Activated CD4-positive, CD25-positive, alpha-beta regulatory T cell treated with anti-CD3 and anti-CD28 coated beads, Interleukin-2, amount 50 U/mL, for 72 hours (primary cell): ENCODE measurements around the gene SEMA7A.
A peak's percentile ranks its signal among the peaks of the same experiment; 100 is the strongest.

Source experiments
- DNase-seq: peaks from one replicate; pipeline ENCODE4 v3.0.0; 2021

Gene SEMA7A

DNA sequence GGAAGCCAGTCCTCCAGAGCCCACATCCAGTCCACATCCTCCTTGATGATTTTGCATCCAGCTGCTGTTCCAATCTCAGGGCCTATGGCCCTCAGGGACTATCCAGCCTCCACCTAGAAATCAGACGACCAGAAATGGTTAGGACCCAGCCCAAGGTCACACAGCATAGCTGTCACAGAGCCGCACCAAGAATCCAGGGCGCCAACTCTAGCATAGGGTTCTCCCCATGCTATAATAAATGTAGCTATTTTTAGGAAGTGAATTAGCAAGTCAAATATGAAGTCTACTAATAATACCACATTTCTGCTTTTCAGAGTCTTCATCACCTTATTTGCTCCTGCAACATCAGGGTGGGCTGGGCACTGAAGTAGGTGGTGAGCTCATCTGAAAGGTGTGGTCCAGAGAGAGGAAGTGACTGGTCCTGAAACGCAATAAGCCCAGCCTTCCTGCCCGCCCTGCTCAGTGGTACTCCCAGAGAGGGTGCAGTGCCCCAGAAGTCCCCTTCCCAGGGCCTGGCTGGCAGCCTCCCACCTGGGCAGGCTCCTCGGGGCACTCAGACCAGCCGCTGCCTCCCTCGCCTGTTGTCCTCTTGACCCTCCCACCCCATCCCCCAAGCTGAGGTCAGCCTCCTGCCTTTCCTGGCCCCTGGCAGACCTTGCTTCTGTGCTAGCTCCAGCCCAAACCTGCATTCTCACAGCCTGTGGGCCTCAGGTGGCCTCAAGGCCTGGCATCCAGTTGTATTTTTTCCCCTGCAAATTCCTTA lies 48.7 kb downstream of the SEMA7A start:
- peak; percentile 63 for DNase-seq

DNA sequence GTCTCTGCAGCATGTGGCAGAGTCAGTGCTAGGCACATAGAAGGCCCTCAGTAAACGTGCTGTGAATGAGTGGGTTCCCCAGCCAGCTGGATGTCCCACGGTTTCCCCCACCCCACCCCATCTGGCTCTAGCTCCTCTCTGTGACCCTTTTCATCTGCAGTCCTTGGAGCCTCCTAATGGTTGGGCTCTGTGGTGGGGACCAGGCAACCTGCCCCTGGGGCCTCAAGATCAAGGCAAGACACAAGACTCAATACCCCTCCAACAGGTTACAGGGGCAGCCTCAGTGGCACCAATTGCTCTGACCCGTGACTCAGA lies 49.2 kb downstream of the SEMA7A start:
- no peak for DNase-seq

DNA sequence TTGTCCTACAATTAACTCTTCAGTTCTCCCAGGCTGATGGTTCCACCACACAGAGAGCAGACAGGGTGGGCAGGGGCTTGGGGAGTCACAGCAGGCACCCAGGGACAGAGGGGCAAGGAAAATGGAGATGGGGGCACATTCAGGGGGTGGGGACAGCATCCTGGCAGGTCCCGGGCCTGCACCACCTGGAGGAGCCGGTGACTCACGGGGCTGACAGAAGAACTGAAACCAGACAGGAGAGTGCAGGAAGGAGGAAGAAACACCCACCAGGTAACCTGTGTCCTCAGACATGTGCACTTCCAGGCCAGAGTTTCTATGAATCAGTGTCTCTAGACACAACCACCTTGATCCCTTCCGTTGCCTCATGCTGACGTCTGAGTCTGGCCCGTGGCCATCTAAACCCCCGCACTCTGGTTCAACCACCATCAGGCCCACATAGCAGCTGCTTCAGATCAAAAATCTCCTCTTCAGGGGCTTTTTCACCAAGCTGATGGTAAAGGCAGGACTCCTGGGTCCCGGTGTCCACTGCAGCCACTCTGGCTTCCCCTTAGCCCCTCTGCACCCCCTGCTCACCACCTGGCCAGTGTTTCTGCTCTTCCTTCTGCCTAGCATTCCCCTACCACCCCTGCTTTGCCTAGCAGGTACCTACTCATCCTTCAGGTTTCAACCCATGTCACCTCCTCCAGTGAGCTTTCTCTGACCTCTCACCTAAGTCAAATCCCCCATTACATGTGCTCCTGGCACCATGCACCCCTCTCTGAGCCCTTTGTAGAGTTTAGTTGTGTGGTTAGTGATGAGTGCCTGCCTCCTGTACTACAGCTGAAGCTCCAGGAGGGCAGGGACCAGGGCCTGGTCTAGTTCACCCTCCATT lies 49.8 kb downstream of the SEMA7A start:
- DNase-seq, result no peak

DNA sequence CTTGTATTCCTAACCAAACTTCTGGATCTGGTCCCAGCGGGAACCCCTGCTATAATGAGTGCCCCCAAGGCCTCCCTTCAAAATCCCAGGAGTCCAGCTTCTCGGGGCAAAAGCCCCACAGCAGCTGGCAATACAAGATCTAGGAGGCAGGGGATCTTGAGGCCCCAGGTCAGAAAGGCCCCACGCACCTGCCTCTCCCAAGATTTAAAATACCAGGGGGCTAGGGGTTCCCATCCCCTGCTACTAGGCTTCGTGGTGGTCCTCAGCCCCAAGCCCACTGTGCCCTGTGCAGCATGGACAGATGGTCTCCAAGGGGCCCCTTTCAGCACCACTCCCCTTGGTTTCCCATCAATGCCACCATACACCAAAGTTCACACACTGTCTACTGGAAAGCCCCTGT lies 50.5 kb downstream of the SEMA7A start:
- no peak for DNase-seq

DNA sequence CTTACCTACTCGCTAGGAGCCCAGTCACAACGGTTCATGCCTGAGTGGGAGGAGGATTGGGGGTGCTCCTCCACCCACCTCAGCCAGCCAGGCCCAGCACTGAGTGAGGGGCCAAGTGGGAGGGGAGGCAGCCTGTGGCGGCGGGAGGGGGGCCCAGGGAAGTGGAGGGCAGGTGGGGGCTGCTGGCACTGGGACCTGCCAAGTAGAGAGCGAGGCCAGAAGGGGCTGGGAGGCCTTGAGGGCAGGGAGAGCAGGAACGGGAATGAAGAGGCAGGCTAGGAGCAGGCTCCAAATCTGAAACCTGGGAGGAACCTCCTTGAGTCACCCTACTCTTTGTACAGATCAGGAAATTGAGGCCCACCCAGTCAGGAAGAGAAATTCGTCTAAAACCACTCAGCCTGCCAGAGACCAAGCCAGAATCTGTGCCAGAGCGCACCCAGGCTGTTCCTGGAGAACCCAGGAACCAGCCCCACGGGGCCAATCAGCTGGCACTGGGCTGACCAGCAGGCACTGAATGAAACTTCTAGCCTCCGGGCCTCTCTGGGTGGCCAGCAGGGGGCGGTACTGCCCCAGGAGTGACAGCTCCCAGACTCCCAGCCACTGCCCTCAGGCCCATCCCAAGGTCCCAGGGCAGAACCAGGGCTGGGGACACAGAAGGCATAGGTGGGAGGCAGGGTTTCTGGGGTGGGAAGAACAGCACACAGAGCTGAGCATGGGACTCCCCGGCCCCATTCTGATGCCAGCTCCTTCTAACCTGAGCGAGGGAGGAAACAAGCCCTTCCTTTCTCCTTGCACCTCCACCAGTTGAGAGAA lies 51.5 kb downstream of the SEMA7A start:
- DNase-seq, result peak; percentile 91

DNA sequence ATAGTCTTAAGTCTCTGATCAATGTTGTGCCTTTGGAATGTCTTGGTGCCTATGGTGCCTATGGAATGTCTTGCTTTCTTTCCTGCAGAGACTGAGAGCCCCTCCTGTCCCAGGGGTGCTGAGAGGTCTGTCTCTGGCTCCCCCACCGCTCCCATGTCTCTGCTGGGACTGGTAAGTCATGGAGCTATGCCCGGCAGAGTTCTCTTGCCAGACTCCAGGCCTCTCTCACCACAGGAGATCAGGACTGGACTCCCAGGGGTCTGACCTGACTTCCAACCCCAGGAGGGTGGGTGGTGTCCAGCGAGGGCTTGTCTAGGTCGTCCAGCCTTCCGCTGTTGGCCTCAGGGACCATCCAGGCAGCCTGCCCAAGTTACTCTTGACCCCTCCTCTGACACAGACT lies 52.3 kb downstream of the SEMA7A start:
- no peak for DNase-seq

DNA sequence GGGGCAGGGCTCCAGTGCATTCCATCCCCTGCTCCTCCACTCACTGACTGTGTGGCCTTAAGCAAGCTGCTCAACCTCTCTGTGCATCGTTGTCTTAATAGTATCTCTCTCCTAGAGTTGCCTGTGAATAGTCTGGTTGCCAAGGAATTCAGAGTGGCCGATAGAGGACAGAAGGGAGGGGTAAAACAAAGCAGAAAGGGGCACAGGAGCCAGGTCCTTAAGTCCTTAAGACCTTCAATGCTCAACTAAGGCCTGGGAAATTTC lies 52.6 kb downstream of the SEMA7A start:
- no peak for DNase-seq

DNA sequence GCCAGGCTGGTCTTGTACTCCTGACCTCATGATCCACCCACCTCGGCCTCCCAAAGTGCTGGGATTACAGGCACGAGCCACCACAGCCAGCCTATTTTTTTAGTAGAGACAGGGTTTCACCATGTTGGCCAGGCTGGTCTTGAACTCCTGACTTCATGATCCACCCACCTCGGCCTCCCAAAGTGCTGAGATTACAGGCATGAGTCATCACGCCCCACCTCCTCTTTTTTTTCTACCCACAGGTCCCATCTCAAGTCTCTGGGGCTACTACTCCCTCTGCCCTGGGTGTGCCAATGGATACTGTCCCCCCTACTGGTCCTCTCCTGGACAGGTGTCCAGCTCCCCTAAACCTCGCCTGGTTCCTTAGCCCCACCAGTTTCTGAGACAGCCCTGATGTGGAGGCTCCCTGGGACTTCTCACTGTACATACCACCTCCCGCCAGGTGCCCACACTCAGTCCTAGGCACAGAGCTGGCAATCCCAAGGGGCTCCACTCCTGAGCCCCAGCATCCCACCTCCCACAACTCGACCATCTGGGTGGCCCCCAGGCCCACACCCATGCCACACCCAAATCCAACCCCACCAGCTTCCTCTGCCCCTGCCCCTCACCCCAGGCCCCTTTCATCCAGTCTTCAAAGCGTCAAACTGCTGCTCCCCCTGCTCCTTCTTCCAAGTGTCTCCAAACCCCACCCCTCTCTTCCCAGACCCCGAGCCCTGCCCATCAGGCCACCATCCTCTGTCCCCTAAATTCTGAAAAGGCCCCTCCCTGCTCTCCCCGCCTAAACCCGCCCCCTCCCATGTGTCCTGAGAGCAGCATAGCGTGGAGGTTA lies 53.2 kb downstream of the SEMA7A start:
- no peak for DNase-seq

DNA sequence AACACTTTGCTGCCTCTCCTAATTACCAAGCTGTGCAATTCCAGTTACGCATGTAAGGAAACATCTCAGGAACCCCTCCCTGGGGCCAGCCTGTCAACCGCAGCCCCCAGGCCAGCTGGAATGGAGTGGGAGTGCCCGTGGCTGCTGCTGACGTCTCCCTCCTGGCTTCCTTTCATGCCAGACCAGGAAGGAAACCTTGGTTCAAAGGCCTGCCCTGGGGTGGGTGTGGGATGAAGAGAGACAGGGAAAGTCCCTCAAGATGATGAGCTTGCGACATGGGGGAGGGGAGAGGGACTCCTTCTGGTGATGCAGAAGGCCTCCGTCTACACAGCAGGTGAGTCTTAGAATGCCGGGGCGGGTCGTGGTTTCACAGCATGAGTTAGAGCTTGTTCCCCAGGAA lies 54.9 kb downstream of the SEMA7A start:
- no peak for DNase-seq

DNA sequence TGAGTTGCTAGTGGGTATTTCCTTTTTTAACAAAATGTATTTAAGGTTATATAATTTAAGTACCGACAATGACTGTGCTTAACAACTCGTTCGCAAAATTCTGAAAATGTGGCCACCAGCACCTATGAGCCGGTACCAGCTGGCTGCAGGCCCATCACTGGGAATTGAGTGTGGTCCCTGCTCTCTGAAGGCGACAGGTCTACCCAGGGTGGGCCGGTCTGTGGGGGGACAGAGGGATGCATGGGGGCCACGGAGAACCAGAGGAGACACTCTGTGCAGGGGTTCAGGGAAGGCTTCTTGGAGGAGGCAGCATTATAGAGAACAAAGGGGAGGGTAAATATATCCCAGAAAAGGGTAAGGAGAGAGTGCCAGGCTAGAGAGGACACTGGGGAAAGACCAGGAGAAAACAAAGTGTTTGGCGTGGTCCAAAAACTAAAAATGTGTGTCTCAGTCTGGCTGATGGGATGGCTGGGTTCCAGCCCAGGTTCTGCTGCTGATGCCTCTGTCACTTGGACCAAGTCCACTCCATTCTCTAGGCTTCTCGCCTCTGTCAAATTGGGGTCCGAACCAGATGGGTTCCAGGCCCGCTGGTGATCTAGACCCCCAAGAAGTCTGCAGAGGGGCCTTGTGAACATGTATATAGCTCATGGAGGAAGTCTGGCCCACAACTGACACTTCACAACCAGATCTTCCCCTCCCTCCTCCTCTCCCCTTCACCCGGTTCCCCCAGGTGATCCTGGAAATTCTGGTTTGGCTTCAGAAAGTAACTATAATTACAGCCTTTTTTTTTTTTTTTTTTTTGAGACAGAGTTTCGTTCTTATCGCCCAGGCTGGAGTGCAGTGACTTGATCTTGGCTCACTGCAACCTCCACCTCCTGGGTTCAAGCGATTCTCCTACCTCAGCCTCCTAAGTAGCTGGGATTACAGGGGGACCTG lies 55.7 kb downstream of the SEMA7A start:
- DNase-seq, result peak; percentile 20

DNA sequence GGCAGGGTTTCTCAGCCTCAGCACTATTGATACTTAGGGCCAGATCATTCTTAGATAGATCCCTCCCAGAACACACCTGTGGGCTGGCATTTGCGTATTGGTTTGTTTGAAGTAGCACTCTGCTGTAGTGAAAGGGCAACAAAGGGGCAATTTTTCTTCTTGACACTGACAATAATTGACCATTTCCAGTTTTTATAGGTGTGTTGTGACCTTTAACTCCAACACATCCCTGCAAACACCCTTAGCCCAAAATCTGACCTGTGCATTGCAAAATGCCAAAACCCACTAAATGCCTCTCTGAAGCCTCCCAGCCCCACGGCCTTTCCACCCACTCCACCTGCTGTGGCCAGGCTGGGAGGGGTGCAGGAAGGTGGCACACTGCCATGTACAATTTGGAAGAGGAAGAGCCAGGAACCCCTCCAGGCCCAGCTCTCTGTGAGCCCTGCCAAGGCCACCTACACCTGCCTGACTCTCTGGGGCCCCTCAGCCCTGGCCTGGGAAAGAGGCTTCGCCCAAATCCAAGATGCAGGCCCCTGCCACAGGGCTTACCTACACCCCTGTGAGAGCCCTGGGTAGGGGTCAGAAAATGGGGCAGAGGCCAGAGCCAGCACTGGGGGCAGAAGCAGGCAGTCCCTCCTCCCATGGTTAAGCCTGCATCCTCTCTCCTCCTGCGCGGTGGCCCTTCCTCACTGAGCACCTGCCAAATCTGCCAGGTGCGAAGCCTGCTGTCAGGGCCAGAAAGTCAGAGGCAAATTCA lies 56.8 kb downstream of the SEMA7A start:
- DNase-seq, result no peak

DNA sequence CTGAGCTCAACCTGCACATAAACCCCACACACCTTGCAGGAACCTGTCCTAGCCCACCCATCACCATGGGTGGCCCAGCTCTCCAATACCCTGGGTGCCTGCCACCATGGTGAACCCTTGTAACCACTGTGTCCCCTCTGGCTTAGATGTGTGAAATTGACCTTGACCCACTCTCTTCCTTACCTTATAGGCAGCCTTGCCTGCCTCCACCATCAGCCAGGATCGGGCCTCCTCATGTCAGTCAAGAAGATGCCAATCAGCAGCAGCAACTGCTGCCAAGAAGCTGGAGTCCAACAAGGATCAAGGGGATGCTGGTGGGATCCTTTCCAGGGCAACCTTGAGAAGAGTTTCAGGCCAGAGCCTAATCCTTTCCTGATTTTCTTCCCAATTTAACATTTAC lies 57.5 kb downstream of the SEMA7A start:
- no peak for DNase-seq

DNA sequence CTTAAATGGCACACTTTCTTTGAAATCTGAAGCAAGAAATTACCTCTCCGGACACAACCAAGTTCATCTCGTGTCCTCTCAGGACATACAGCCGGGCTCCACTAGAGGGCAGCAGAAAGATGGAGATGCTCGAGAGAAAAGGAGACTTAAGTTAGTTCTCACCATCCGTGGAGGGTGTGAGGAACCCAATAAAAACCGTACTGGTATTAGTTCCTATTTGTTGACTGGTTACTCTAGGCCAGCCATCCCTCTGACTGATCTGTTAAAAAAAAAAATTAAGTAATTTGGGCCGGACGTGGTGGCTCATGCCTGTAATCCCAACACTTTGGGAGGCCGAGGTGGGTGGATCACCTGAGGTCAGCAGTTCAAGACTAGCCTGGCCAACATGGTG lies 58.5 kb downstream of the SEMA7A start:
- peak; percentile 80 for DNase-seq

DNA sequence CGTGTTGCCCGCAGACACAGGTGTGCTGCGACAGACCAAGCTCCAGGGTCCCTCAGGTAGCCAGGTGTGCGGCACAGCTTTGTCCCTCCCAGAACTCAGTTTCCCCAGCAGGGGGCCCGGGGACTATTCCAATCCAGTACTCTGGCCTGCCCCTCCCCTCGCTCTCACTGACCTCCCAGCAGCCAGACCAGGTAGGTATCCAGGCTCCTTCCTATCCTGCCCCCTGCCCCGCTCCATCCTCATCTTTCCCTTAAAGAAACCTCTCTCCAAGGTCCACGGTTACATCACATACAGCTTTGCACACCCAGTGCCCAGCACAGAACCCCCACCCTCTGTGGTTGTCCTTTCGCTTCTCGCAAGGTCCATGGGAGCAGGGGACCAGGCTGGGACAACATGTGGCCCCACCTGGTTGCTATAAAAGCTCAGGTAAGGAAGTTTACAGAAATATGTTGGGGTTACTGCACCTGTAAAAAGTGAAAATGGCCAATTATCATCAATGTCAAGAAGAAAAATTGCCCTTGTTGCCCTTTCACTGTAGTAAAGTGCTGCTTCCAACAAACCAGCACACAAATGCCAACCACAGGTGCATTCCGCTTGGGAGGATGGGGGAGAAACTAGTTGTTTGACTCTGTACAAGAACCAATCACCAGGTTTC lies 59.0 kb downstream of the SEMA7A start:
- DNase-seq, result no peak

DNA sequence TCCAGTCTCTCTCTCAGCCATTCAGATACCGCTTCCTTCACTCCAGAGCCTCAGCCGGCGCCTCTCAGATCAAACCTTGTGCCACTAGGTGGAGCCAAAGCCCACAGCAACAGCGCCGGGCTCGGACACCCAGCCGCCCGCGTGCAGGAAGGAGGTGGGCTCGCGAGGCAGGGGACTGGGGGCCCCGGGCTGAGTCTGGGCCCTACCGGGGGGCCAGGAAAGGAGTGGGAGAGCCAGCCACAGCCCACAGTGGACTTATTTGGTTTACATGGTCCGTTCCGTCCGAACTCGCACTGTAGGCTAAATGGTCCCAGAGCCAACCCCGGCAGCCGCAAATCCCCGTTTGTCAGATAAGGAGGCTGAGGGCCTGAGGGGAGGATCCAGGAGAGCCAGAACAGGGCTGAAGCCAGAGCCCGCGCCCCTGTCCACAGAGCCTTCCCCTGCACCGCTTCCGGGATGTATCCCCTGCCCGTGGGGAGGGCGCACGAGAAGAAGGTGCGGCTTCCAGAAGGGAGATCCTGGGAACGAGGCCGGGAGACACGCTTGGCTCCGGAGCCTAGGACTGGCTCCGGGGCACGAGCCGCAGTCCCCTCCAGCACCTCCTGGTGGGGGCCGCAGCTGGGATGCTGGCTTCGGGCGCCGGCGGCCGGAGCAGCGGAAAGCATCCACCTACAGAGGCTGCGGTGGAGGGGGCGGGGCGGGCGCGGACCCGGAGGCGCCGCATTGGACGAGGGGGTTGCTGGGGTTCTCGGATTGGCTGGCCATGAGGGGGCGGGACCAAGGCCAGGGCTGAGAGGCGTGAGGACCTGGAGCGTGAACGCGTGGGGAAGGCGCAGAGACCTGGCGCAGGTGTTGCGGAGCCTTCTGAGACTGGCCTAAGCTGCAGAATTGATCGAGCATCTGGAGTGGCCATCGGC lies 59.8 kb downstream of the SEMA7A start:
- DNase-seq, result peak; percentile 92

DNA sequence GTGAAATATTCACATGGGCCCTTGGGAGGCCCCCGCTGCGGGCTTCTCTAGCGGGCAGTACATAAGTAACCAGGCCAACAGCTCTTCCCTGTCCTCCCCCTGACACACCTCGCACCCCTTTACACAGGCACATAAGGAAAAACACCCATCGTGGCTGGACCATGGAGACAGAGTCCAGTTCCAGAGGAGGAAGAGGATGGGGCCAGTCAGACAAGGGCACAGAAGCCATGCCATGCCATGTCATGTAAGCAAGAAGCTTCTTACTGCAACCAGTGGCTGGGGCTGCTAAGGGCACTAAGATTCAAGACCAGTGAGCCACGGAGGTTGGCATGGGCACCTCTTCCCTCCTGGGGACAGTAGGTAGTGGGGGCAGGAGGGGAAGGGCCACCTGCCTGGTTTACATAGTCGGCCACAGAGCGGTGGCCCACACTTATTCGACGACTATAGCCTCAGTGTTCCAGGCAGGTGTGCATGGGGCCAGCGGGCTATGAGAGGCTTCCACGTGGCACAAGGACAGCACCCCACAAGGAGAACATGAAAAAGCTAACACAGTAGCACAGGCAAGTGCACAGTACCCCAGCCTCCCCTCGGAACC lies 60.6 kb downstream of the SEMA7A start:
- DNase-seq, result no peak

DNA sequence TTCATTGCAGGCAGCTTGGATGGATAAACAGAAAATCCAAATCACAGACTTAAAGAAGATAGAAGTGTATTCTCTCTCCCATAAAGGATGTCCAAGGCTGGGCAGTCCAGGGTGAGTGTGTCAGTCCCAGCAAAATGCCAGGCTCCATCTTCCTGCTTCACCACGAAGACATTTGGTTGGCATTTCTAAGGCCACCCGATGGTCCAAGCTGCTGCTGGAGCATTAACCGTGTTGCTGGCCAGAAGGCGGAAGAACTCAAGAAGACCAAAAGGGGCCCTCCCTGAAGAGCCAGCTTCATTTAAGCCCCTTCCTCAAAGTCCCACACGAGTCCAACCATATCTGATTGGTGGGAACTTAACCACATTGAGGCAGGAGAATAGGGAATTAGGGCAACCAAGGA lies 63.3 kb downstream of the SEMA7A start:
- no peak for DNase-seq

DNA sequence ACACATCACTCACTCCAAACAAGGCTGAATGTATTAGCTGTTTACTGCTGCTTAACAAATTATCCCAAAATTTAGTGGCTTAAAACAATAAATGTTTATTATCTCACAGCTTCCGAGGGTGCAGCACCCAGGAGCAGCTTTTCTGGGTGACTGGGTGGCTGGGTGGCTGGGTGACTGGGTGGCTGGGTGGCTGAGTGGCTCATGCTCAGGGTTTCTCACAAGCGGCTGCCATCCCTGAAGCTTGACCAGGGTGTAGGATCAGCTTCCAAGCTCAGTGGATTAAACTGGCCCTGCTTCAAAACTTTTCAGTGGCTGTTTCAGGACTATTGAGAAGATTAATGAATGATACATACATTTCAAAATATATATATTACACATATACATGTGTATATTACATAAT lies 64.0 kb downstream of the SEMA7A start:
- no peak for DNase-seq
